ENCODE results near the gene NOL3. TPM values are rescaled to one million over a fixed set of nuclear protein-coding genes. Genes with fewer than 3 reads are reported as not detected.

NOL3 gene
- total and polyA plus RNA-seq, 3 experiments from 2014 or later = 0.91 to 2.3 (median 2.1) TPM

- no peak overlapping the region for H3K27ac ChIP-seq (ENCODE audit: low read depth, low read length)
- no peak for DNase-seq
- H3K4me1 ChIP-seq (ENCODE audit: insufficient read depth, low read length) = no peaks in the 10 kb centered on the region
- Mint-ChIP-seq H3K9me3 (no peaks in the 10 kb centered on the region), H3K4me1 (no peaks in the 10 kb centered on the region), H3K27me3 (no peaks in the 10 kb centered on the region), H3K27ac (peak overlapping the region in 2 of 8 donors; percentile 15 to 26), H3K36me3 (peaks cover 0 to 40% (median 0%) of the 10 kb centered on the region in 3 donors), H3K4me3 (no peak overlapping the region)
- no peaks in the 10 kb centered on the region for H3K9me3 ChIP-seq (ENCODE audit: low read length)
- ChIA-PET CTCF (interaction anchor here (0.6 to 0.9 kb wide), 2 partner anchors 22 to 246 kb away, joined by 3 read pairs; no protein-coding TSS in a partner anchor), POLR2A (no interaction called here)
- H3K36me3 ChIP-seq (ENCODE audit: insufficient read depth, low read length) = no peaks in the 10 kb centered on the region
- no peak overlapping the region for H3K4me3 ChIP-seq (ENCODE audit: low read length)
- no peaks in the 10 kb centered on the region for H3K27me3 ChIP-seq (ENCODE audit: insufficient read depth, low read length, poor library complexity, severe bottlenecking)
Observed at GRCh38 chr16:67204076-67204475, 33.7 kb downstream of the NOL3 start.

- H3K9me3 ChIP-seq (ENCODE audit: low read length) = no peaks in the 10 kb centered on the region
- Mint-ChIP-seq H3K9me3 (no peaks in the 10 kb centered on the region), H3K36me3 (peaks cover 0 to 25% (median 0%) of the 10 kb centered on the region in 3 donors), H3K4me1 (no peaks in the 10 kb centered on the region), H3K27ac (peak overlapping the region in 5 of 8 donors; percentile 5 to 88 (median 48)), H3K4me3 (peak overlapping the region in 1 of 7 donors; percentile 15), H3K27me3 (no peaks in the 10 kb centered on the region)
- H3K27ac ChIP-seq (ENCODE audit: low read depth, low read length) = no peak overlapping the region
- ChIA-PET POLR2A (no interaction called here), CTCF (no interaction called here)
- H3K36me3 ChIP-seq (ENCODE audit: insufficient read depth, low read length) = no peaks in the 10 kb centered on the region
- no peak for DNase-seq
- H3K27me3 ChIP-seq (ENCODE audit: insufficient read depth, low read length, poor library complexity, severe bottlenecking) = no peaks in the 10 kb centered on the region
- no peaks in the 10 kb centered on the region for H3K4me1 ChIP-seq (ENCODE audit: insufficient read depth, low read length)
- no peak overlapping the region for H3K4me3 ChIP-seq (ENCODE audit: low read length)
Observed at GRCh38 chr16:67206129-67206837, 35.9 kb downstream of the NOL3 start.

- H3K36me3 ChIP-seq (ENCODE audit: insufficient read depth, low read length) = no peaks in the 10 kb centered on the region
- ChIA-PET CTCF (no interaction called here), POLR2A (no interaction called here)
- H3K4me3 Mint-ChIP-seq = peak overlapping the region in 1 of 7 donors; percentile 15
- peak overlapping the region in 2 of 8 donors; percentile 26 to 32 for H3K27ac Mint-ChIP-seq
- H3K36me3 Mint-ChIP-seq = peaks cover 0 to 20% (median 0%) of the 10 kb centered on the region in 3 donors
- H3K27me3 Mint-ChIP-seq = peaks cover 0 to 2% of the 10 kb centered on the region in 2 donors
- H3K4me1 ChIP-seq (ENCODE audit: insufficient read depth, low read length) = no peaks in the 10 kb centered on the region
- H3K27ac ChIP-seq (ENCODE audit: low read depth, low read length) = no peak overlapping the region
- H3K9me3 ChIP-seq (ENCODE audit: low read length) = no peaks in the 10 kb centered on the region
- H3K9me3 Mint-ChIP-seq = no peaks in the 10 kb centered on the region
- H3K27me3 ChIP-seq (ENCODE audit: insufficient read depth, low read length, poor library complexity, severe bottlenecking) = no peaks in the 10 kb centered on the region
- DNase-seq = no peak
- H3K4me3 ChIP-seq (ENCODE audit: low read length) = no peak overlapping the region
- H3K4me1 Mint-ChIP-seq = no peaks in the 10 kb centered on the region
Observed at GRCh38 chr16:67206838-67207248, 36.5 kb downstream of the NOL3 start.

GRCh38 chr16:67207249-67208091 is 37.1 kb downstream of the NOL3 start:
- no peaks in the 10 kb centered on the region for H3K4me1 ChIP-seq (ENCODE audit: insufficient read depth, low read length)
- Mint-ChIP-seq H3K36me3 (peaks cover 0 to 15% (median 0%) of the 10 kb centered on the region in 3 donors), H3K4me1 (no peaks in the 10 kb centered on the region), H3K4me3 (no peak overlapping the region), H3K9me3 (no peaks in the 10 kb centered on the region), H3K27ac (peak overlapping the region in 1 of 8 donors; percentile 26), H3K27me3 (peaks cover 0 to 2% of the 10 kb centered on the region in 2 donors)
- no peak overlapping the region for H3K27ac ChIP-seq (ENCODE audit: low read depth, low read length)
- H3K4me3 ChIP-seq (ENCODE audit: low read length) = no peak overlapping the region
- H3K9me3 ChIP-seq (ENCODE audit: low read length) = no peaks in the 10 kb centered on the region
- DNase-seq = peak in 1 of 5 donors; percentile 42
- POLR2A ChIA-PET = no interaction called here
- no peaks in the 10 kb centered on the region for H3K27me3 ChIP-seq (ENCODE audit: insufficient read depth, low read length, poor library complexity, severe bottlenecking)
- CTCF ChIA-PET = no interaction called here
- no peaks in the 10 kb centered on the region for H3K36me3 ChIP-seq (ENCODE audit: insufficient read depth, low read length)

- Mint-ChIP-seq H3K27ac (no peak overlapping the region), H3K36me3 (peaks cover 0 to 8% (median 0%) of the 10 kb centered on the region in 3 donors), H3K4me3 (no peak overlapping the region), H3K4me1 (no peaks in the 10 kb centered on the region), H3K9me3 (no peaks in the 10 kb centered on the region), H3K27me3 (peaks cover 0 to 2% of the 10 kb centered on the region in 2 donors)
- no peaks in the 10 kb centered on the region for H3K9me3 ChIP-seq (ENCODE audit: low read length)
- CTCF ChIA-PET = interaction anchor here (1.1 kb wide), 1 partner anchor 9 kb away, joined by 3 read pairs; no protein-coding TSS in a partner anchor
- POLR2A ChIA-PET = no interaction called here
- no peaks in the 10 kb centered on the region for H3K36me3 ChIP-seq (ENCODE audit: insufficient read depth, low read length)
- no peaks in the 10 kb centered on the region for H3K27me3 ChIP-seq (ENCODE audit: insufficient read depth, low read length, poor library complexity, severe bottlenecking)
- peak in 1 of 5 donors; percentile 39 for DNase-seq
- H3K4me3 ChIP-seq (ENCODE audit: low read length) = no peak overlapping the region
- H3K27ac ChIP-seq (ENCODE audit: low read depth, low read length) = no peak overlapping the region
- H3K4me1 ChIP-seq (ENCODE audit: insufficient read depth, low read length) = no peaks in the 10 kb centered on the region
Observed at GRCh38 chr16:67208154-67208896, 38.0 kb downstream of the NOL3 start.

- H3K4me1 Mint-ChIP-seq = no peaks in the 10 kb centered on the region
- POLR2A ChIA-PET = no interaction called here
- peaks cover 0 to 2% of the 10 kb centered on the region in 2 donors for H3K27me3 Mint-ChIP-seq
- DNase-seq = peak in 1 of 5 donors; percentile 30
- Histone ChIP-seq H3K27me3 (ENCODE audit: insufficient read depth, low read length, poor library complexity, severe bottlenecking) (no peaks in the 10 kb centered on the region), H3K27ac (ENCODE audit: low read depth, low read length) (no peak overlapping the region), H3K9me3 (ENCODE audit: low read length) (no peaks in the 10 kb centered on the region), H3K36me3 (ENCODE audit: insufficient read depth, low read length) (no peaks in the 10 kb centered on the region), H3K4me3 (ENCODE audit: low read length) (no peak overlapping the region), H3K4me1 (ENCODE audit: insufficient read depth, low read length) (no peaks in the 10 kb centered on the region)
- H3K36me3 Mint-ChIP-seq = no peaks in the 10 kb centered on the region
- H3K9me3 Mint-ChIP-seq = no peaks in the 10 kb centered on the region
- H3K27ac Mint-ChIP-seq = peak overlapping the region in 1 of 8 donors; percentile 75
- CTCF ChIA-PET = interaction anchor here (1.1 kb wide), 1 partner anchor 8 kb away, joined by 3 read pairs; no protein-coding TSS in a partner anchor
- no peak overlapping the region for H3K4me3 Mint-ChIP-seq
Observed at GRCh38 chr16:67209565-67209964, 39.2 kb downstream of the NOL3 start.

- H3K9me3 ChIP-seq (ENCODE audit: low read length) = no peaks in the 10 kb centered on the region
- H3K27ac Mint-ChIP-seq = no peak overlapping the region
- POLR2A ChIA-PET = interaction anchor here (0.6 kb wide), 1 partner anchor 613 kb away, joined by 13 read pairs; no protein-coding TSS in a partner anchor
- peak in 1 of 5 donors; percentile 42 for DNase-seq
- no peaks in the 10 kb centered on the region for H3K4me1 Mint-ChIP-seq
- no peaks in the 10 kb centered on the region for H3K36me3 ChIP-seq (ENCODE audit: insufficient read depth, low read length)
- no peaks in the 10 kb centered on the region for H3K36me3 Mint-ChIP-seq
- no peaks in the 10 kb centered on the region for H3K4me1 ChIP-seq (ENCODE audit: insufficient read depth, low read length)
- H3K4me3 ChIP-seq (ENCODE audit: low read length) = no peak overlapping the region
- no peak overlapping the region for H3K4me3 Mint-ChIP-seq
- CTCF ChIA-PET = no interaction called here
- H3K27me3 Mint-ChIP-seq = peaks cover 0 to 2% of the 10 kb centered on the region in 2 donors
- no peak overlapping the region for H3K27ac ChIP-seq (ENCODE audit: low read depth, low read length)
- no peaks in the 10 kb centered on the region for H3K9me3 Mint-ChIP-seq
- no peaks in the 10 kb centered on the region for H3K27me3 ChIP-seq (ENCODE audit: insufficient read depth, low read length, poor library complexity, severe bottlenecking)
Observed at GRCh38 chr16:67210069-67210937, 40.0 kb downstream of the NOL3 start.
